Colonic mucosa (tissue), 4 donors: ENCODE results near the gene TNF. TPM values are rescaled to one million over a fixed set of nuclear protein-coding genes. Genes with fewer than 3 reads are reported as not detected.

Source experiments
- DNase-seq: peaks from one replicate; pipeline ENCODE4 v3.0.0-alpha.2; 2020
- H3K27ac ChIP-seq: fragments of 200-600 bp; one replicate; pipeline ENCODE4 v1.8.0; 2021
- H3K27me3 ChIP-seq: fragments of 200-600 bp; one replicate; pipeline ENCODE4 v1.8.0; 2021
- H3K36me3 ChIP-seq: fragments of 200-600 bp; one replicate; pipeline ENCODE4 v1.8.0; 2021
- H3K4me1 ChIP-seq: fragments of 200-600 bp; one replicate; pipeline ENCODE4 v1.8.0; 2021; ENCODE audit warnings: mild to moderate bottlenecking
- H3K4me3 ChIP-seq: fragments of 200-600 bp; one replicate; pipeline ENCODE4 v1.8.0; 2021
- H3K9ac ChIP-seq, 2 donors: one replicate each; pipeline ENCODE4 v1.7.0; 2013; ENCODE audit warnings: control low read depth in 2 of 2, low read depth in 2 of 2, low read length in 2 of 2
- H3K9me3 ChIP-seq: fragments of 200-600 bp; one replicate; pipeline ENCODE4 v1.8.0; 2021
- CTCF ChIP-seq: fragments of 200-600 bp; IDR thresholded peaks from one replicate; pipeline ENCODE4 v1.8.0; 2022; ENCODE audit warnings: antibody characterized with exemption, mild to moderate bottlenecking
- intact Hi-C: fragments of 100-400 bp; cut with DNase I; formaldehyde crosslinking; loops from one replicate; pipeline ENCODE4 v1.14.1; 2022
- total RNA-seq, 2 donors: library from RNA; stranded (reverse); fragmentation: NEBNext Ultra II Directional in 1 of 2; extraction: Animal tissue kit (Norgen Biotek cat#: 25700) in 1 of 2; gene quantifications; one replicate each; pipeline ENCODE4 v1.2.1, GENCODE V29; 2021
- donor health status: healthy.
- donor health status: DM: no; HTN: no; CAD: no.
- donor health status: DM: no; HTN: no; CAD: no.

TNF gene
- total RNA-seq, 2 donors from 2014 or later: 0.48 to 1.4 TPM

GRCh38 chr6:31614075-31614619 is 38.8 kb downstream of the TNF start:
- Histone ChIP-seq H3K4me1 (no peaks in the 10 kb centered on the region), H3K36me3 (no peaks in the 10 kb centered on the region), H3K9me3 (no peaks in the 10 kb centered on the region), H3K27me3 (no peaks in the 10 kb centered on the region), H3K27ac (no peak overlapping the region), H3K4me3 (no peak overlapping the region), H3K9ac (no peak overlapping the region)
- intact Hi-C loops: no loop called here
- no peak for TF ChIP-seq CTCF
- DNase-seq: no peak

GRCh38 chr6:31614684-31615578 is 39.6 kb downstream of the TNF start, which contains the start of gene AIF1:
Gene AIF1, plus strand, starts transcription at chr6:31615234. Its CDS starts 96 bp downstream, at chr6:31615330.
- Histone ChIP-seq H3K4me1 (no peaks in the 10 kb centered on the region), H3K36me3 (no peaks in the 10 kb centered on the region), H3K27me3 (no peaks in the 10 kb centered on the region), H3K27ac (peak within 1 kb of the TSS; percentile 32), H3K9ac (peak within 1 kb of the TSS in 1 of 2 donors; percentile 44), H3K4me3 (no peak within 1 kb of the TSS), H3K9me3 (no peaks in the 10 kb centered on the region)
- DNase-seq: no peak
- TF ChIP-seq CTCF: no peak
- intact Hi-C loops: no loop called here

GRCh38 chr6:31615748-31616147 is 40.4 kb downstream of the TNF start:
- no peaks in the 10 kb centered on the region for H3K9me3 ChIP-seq
- no peaks in the 10 kb centered on the region for H3K36me3 ChIP-seq
- no peak overlapping the region for H3K9ac ChIP-seq
- no peaks in the 10 kb centered on the region for H3K27me3 ChIP-seq
- H3K4me1 ChIP-seq: no peaks in the 10 kb centered on the region
- no peak for DNase-seq
- H3K27ac ChIP-seq: peak overlapping the region; percentile 32
- no peak for TF ChIP-seq CTCF
- no peak overlapping the region for H3K4me3 ChIP-seq
- intact Hi-C loops: no loop called here

- intact Hi-C loops: no loop called here
- no peak for TF ChIP-seq CTCF
These were observed 41.6 kb downstream of the TNF start for GRCh38 chr6:31617010-31617409.

GRCh38 chr6:31619805-31620585 is 44.6 kb downstream of the TNF start:
- peak overlapping the region; percentile 58 to 64 for H3K9ac ChIP-seq
- peak overlapping the region; percentile 68 for H3K4me3 ChIP-seq
- peaks cover 4% of the 10 kb centered on the region for H3K4me1 ChIP-seq
- TF ChIP-seq CTCF: no peak
- intact Hi-C loops: loop anchor here (5.0 kb wide), 1 partner anchor 37 kb away; the partner anchor contains the start of gene APOM
- no peaks in the 10 kb centered on the region for H3K27me3 ChIP-seq
- peak overlapping the region; percentile 93 for H3K27ac ChIP-seq
- H3K36me3 ChIP-seq: no peaks in the 10 kb centered on the region
- H3K9me3 ChIP-seq: no peaks in the 10 kb centered on the region
- DNase-seq: peak; percentile 97

More at GRCh38 chr6:31617010-31617409, 41.6 kb downstream of the TNF start:
- H3K27ac ChIP-seq: no peak overlapping the region
- DNase-seq: no peak
- no peaks in the 10 kb centered on the region for H3K27me3 ChIP-seq
- H3K36me3 ChIP-seq: no peaks in the 10 kb centered on the region
- H3K9ac ChIP-seq: no peak overlapping the region
- no peak overlapping the region for H3K4me3 ChIP-seq
- H3K9me3 ChIP-seq: no peaks in the 10 kb centered on the region
- peaks cover 3% of the 10 kb centered on the region for H3K4me1 ChIP-seq
